NCI-H774 (cell line): Measurements from ENCODE around the gene SRPK1.
"Not testable (repeated sequence)": the region's sequence is repeated elsewhere in the genome, so short reads cannot be mapped to it uniquely, and the experiment has no call there.

Source experiments
- DNase-seq: peaks from one replicate; lab custom pipeline; 2025; lab: John Stamatoyannopoulos, UW

The SRPK1 gene

GRCh38 chr6:35931120-35931561 is 10.2 kb upstream of the SRPK1 start:
- DNase-seq = no peak

GRCh38 chr6:35929601-35930000 is 8.7 kb upstream of the SRPK1 start:
- DNase-seq = no peak

GRCh38 chr6:35926509-35927215 is 5.8 kb upstream of the SRPK1 start:
- peak; percentile 3 for DNase-seq

GRCh38 chr6:35925961-35926360 is 5.1 kb upstream of the SRPK1 start:
- DNase-seq = no peak

- no peak for DNase-seq
Observed at GRCh38 chr6:35924146-35924545, 3.2 kb upstream of the SRPK1 start.

- no peak for DNase-seq
Observed at GRCh38 chr6:35922139-35922554, 1.2 kb upstream of the SRPK1 start.

GRCh38 chr6:35919827-35920751 is 809 bp downstream of the SRPK1 start:
- DNase-seq = peak; percentile 25

GRCh38 chr6:35919085-35919826 is 1.6 kb downstream of the SRPK1 start:
- peak; percentile 31 for DNase-seq

GRCh38 chr6:35916893-35917292 is 4.0 kb downstream of the SRPK1 start:
- not testable (repeated sequence) for DNase-seq

GRCh38 chr6:35916056-35916455 is 4.8 kb downstream of the SRPK1 start:
- no peak for DNase-seq

- no peak for DNase-seq
Observed at GRCh38 chr6:35914536-35914935, 6.4 kb downstream of the SRPK1 start.

GRCh38 chr6:35911871-35912653 is 8.8 kb downstream of the SRPK1 start:
- no peak for DNase-seq

- not testable (repeated sequence) for DNase-seq
Observed at GRCh38 chr6:35909571-35909970, 11.3 kb downstream of the SRPK1 start.

- DNase-seq = not testable (repeated sequence)
Observed at GRCh38 chr6:35908753-35909401, 12.0 kb downstream of the SRPK1 start.

- DNase-seq = no peak
Observed at GRCh38 chr6:35907750-35908149, 13.1 kb downstream of the SRPK1 start.

GRCh38 chr6:35906499-35906846 is 14.4 kb downstream of the SRPK1 start:
- no peak for DNase-seq

- no peak for DNase-seq
Observed at GRCh38 chr6:35905841-35906498, 14.9 kb downstream of the SRPK1 start.

GRCh38 chr6:35905141-35905785 is 15.6 kb downstream of the SRPK1 start:
- DNase-seq = no peak

- DNase-seq = no peak
Observed at GRCh38 chr6:35903679-35904078, 17.2 kb downstream of the SRPK1 start.

- DNase-seq = no peak
Observed at GRCh38 chr6:35900448-35900847, 20.4 kb downstream of the SRPK1 start.
